ENCODE data around the gene TNFRSF8.

DNA sequence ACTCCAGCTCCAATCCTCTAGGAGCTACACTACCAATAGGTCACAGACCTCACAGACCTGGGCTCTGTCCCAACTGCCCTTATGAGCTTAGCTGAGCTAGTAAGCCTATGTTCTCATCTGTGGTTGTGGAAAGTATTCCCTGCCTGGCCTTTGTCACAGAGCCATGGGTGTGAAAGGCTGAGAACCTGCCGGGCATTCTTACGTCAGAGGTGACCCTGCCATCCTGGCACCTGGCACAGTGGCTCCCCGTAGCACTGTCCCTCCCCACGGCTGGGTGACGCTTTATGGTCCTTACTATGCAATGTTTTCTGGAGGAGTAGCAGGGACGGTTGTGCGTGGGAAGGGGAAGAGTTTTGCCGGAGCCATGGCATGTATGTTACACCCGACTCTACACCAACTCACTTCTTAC, 107.2 kb downstream of the TNFRSF8 start:
- TF ChIP-seq, protein P1, sequence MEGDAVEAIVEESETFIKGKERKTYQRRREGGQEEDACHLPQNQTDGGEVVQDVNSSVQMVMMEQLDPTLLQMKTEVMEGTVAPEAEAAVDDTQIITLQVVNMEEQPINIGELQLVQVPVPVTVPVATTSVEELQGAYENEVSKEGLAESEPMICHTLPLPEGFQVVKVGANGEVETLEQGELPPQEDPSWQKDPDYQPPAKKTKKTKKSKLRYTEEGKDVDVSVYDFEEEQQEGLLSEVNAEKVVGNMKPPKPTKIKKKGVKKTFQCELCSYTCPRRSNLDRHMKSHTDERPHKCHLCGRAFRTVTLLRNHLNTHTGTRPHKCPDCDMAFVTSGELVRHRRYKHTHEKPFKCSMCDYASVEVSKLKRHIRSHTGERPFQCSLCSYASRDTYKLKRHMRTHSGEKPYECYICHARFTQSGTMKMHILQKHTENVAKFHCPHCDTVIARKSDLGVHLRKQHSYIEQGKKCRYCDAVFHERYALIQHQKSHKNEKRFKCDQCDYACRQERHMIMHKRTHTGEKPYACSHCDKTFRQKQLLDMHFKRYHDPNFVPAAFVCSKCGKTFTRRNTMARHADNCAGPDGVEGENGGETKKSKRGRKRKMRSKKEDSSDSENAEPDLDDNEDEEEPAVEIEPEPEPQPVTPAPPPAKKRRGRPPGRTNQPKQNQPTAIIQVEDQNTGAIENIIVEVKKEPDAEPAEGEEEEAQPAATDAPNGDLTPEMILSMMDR (IDR thresholded peaks at IDR 0.05; ENCODE audit: insufficient read depth, low read length, poor library complexity, severe bottlenecking) = no peak
- no peak for TF ChIP-seq EZH2phosphoT487 (conservative IDR thresholded peaks at IDR 0.05; ENCODE audit: low read length)

Data from SU-DHL-6 (cell line).